Activated T-helper 1 cell treated with Interleukin-2 at 50 U/mL for 16 hours (primary cell): ENCODE measurements around the gene CR1.
"Not testable (repeated sequence)": the region's sequence is repeated elsewhere in the genome, so short reads cannot be mapped to it uniquely, and the experiment has no call there.

Source experiments
- DNase-seq: peaks from one replicate; pipeline ENCODE4 v3.0.0-alpha.2; 2020; ENCODE audit warnings: low read depth

Gene CR1

GRCh38 chr1:207504438-207504837 lies 8.5 kb downstream of the CR1 start:
- no peak for DNase-seq

- no peak for DNase-seq
Observed at GRCh38 chr1:207510444-207510843, 14.5 kb downstream of the CR1 start.

DNA sequence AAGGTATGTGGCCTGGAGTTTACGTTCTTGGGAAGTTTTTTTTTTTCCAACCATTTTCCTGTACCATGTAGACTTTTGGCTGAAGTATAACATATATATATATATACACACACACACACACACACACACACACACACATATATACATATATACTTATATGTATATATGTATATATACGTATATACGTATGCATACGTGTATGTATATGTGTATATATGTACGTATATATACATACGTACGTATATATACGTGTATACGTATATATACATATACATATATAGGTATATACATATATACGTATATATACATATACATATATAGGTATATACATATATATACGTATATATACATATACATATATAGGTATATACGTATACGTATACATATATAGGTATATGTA lies 18.9 kb downstream of the CR1 start:
- no peak for DNase-seq

DNA sequence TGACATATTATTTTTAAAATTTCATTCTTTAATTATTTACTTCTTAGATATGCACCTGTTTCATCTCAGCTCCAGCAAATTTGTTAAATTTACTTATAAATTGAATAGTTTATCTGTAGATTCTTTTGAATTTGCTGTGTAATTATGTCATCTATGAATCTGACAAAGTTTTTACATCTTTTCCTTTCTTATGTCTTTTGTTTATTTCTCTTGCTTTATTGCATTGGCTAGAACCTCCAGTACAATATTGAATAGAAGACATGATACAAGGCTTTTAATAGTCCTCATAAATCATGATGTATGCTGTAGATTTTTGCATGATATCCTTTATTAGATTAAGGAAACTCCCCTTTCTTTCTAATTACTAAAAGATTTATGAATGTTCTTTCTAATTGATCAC lies 20.8 kb downstream of the CR1 start:
- no peak for DNase-seq

DNA sequence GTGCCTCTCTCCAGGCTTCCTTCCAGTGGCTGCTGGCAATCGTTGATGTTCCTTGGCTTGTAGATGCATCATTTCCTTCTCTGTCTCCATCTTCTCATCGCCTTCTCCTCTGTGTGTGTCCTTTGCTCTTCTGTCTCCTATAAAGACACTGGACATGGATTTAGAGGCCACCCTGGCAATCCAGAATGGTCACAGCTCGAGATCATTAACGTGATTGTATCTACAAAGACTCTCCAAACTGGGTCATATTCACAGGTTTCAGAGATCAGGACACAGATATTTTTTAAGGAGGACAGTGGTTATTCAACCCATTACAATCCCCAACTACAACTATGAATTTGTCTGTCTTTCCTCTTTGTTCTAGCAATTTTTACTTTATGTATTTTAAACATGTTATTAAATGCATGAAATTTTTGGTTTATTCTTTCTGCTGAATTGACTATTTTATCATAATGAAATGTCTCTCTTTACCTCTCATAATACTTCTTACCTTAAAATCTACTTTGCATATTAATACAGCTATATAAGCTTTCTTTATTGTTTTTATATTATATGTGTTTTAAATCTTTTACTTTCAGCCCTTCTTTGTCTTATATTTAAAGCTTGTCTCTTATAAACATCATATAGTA lies 22.8 kb downstream of the CR1 start:
- DNase-seq: no peak

- DNase-seq: no peak
Observed at GRCh38 chr1:207519505-207520399, 23.8 kb downstream of the CR1 start.

- not testable (repeated sequence) for DNase-seq
Observed at GRCh38 chr1:207520400-207521345, 24.7 kb downstream of the CR1 start.

DNA sequence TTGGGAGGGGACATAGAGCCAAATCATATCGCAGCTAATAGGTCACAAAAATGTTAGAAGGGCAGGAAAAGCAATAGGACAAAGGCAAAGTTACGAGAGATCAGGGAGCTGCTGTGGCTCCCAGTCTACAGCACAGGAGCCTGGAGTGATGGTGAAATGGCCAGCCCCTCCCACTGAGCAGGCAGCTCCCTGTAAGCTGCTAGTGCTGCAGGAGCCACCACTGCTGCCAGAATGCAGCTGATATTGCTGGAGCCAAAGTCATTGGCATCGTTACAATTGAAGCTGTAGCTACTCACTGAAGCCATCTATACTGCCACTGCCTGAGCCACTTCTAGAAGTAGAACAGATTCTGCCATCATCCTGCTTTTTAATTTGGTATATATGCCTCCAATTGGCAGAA lies 29.3 kb downstream of the CR1 start:
- not testable (repeated sequence) for DNase-seq

GRCh38 chr1:207528401-207528800 lies 32.4 kb downstream of the CR1 start:
- not testable (repeated sequence) for DNase-seq

- DNase-seq: not testable (repeated sequence)
Observed at GRCh38 chr1:207536263-207536662, 40.3 kb downstream of the CR1 start.

DNA sequence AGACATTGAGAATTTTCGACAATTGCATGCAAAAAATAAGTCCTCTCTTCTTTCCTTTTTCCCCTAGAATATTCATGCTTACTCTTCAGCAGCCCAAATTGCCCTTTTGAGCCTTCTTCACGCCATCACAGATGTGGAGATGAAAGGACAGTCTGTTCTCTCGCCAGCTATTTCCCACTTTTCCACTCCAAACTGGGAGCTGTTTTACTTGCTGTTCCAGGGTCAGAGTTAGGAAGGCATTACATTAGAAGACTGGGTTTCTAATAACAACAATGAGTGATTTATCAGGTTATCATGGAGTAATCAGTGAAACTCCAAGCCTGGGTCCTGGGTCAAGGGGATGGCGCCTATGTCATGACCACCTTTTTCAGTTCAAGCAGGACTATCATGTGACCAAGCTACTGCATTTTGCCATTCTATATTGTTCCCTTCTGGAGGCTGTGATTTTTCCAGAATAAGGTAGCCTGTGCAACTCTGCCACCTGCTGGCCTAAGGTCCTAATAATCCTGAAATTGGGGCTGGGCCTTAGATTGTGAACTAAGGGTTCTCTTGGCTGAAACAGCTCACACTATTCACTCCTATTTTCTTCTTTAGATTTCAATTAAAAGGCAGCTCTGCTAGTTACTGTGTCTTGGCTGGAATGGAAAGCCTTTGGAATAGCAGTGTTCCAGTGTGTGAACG lies 50.9 kb downstream of the CR1 start:
- DNase-seq: not testable (repeated sequence)

DNA sequence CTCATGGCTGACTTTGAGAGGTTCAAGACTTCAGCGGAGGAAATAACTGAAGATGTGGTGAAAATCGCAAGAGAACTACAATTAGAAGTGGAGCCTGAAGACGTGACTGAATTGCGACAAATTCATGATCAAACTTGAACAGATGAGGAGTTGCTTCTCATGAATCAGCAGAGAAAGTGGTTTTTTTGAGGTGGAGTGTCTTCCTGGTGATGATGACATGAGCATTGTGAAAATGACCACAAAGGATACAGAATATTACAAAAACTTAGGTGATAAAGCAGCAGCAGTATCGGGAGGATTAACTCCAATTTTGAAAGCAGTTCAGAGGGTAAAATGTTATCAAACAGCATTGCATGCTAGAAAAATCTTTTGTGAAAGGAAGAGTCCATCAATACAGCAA lies 58.9 kb downstream of the CR1 start:
- not testable (repeated sequence) for DNase-seq

GRCh38 chr1:207565546-207566468 lies 69.8 kb downstream of the CR1 start:
- DNase-seq: no peak

GRCh38 chr1:207571926-207572325 lies 76.0 kb downstream of the CR1 start:
- not testable (repeated sequence) for DNase-seq

GRCh38 chr1:207573074-207573473 lies 77.1 kb downstream of the CR1 start:
- not testable (repeated sequence) for DNase-seq

DNA sequence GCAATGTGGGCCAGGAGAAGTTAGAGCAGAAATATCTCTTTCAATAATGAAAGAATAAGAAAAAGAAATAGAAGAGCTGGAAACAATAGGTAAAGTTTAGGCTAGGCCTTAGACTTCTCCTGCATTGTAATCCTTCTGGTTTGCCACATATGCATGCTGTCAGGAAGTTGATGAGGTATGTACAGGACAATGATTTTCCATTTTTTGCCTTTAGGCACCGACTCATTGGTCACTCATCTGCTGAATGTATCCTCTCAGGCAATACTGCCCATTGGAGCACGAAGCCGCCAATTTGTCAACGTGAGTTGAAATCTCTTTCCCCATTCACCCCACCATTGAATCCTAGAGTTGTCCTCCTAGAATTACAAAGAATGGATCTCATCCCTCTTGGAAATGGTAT lies 79.4 kb downstream of the CR1 start:
- DNase-seq: not testable (repeated sequence)

- no peak for DNase-seq
Observed at GRCh38 chr1:207578796-207579435, 83.0 kb downstream of the CR1 start.

DNA sequence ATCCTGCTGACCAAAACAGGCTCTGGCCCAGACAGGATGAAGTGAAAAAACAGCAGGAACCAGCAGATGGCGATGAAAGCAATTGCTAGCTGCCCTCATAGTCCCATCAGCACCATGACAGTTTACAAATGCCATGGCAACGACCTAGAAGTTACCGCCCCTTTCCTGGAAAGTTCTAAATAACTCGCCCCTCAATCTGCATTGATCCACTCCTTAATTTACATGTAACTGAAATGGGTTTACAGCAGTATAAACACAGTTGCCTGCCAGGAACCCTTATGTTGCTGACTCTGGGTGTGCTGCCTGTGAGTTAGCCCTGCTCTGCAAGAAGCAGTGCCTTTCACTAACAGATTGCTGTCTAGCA lies 83.5 kb downstream of the CR1 start:
- DNase-seq: no peak

DNA sequence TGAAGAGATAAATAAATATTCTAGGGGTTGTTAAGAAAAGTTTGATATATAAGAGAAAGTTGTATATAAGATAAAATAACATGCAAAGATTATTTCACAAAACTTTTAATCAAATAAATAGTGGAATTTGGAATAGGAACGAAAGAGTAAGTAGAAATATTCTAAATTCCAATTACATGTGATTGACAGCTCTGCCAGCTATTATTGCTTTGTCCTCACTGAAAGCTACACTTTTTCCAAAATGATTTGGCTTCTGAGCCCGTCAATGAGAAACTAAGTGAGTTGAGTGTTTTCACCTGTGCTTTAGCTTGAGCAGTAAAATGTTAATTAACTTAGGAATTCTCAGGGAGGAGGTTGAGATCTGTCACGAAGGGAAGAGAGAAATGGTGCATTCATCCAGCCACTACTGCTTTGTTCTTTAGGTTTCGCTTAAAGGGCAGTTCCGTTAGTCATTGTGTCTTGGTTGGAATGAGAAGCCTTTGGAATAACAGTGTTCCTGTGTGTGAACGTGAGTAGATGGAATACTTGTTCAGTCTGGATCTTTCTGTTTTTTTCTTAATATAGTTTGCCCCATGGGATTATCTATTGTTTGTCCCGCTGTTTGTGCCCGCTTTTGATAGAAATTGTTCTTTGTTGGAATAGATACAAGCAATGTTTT lies 85.7 kb downstream of the CR1 start:
- DNase-seq: no peak

DNA sequence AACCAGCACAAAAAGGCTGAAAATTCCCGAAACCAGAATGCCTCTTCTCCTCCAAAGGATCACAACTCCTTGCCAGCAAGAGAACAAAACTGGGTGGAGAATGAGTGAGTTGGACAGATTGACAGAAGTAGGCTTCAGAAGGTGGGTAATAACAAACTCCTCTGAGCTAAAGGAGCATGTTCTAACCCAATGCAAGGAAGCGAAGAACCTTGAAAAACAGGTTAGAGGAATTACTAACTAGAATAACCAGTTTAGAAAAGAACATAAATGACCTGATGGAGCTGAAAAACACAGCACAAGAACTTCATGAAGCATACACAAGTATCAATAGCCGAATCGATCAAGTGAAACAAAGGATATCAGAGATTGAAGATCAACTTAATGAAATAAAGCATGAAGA lies 93.5 kb downstream of the CR1 start:
- DNase-seq: not testable (repeated sequence)
